Keratinocyte (primary cell): ENCODE measurements around the gene CDH22. TPM values are rescaled to one million over a fixed set of nuclear protein-coding genes. Genes with fewer than 3 reads are reported as not detected.

Experiments used
- DNase-seq: peaks from one replicate; pipeline ENCODE4 v3.0.0-alpha.2; 2011; ENCODE audit warnings: low read depth, missing footprints, low spot score
- FAIRE-seq: peaks from 2 replicates; lab custom pipeline; 2011; peaks lifted over from hg19 to GRCh38; lab: Jason Lieb, UNC
- H2AFZ ChIP-seq: 2 replicates; pipeline ENCODE4 v1.6.0; 2012; ENCODE audit warnings: low read length, control low read depth, inconsistent platforms; ENCODE audit not compliant: control insufficient read depth
- H3K27ac ChIP-seq: 2 replicates; pipeline ENCODE4 v1.5.1; 2011; ENCODE audit warnings: low read length; ENCODE audit not compliant: control insufficient read depth, insufficient read depth
- H3K27me3 ChIP-seq: 3 replicates; pipeline ENCODE4 v1.6.0; 2011; ENCODE audit warnings: low read length; ENCODE audit not compliant: control insufficient read depth, insufficient read depth; ENCODE audit errors: extremely low read depth
- H3K36me3 ChIP-seq, 2 experiments: 2 replicates in 1 of 2; 3 replicates in 1 of 2; pipeline ENCODE4 v1.5.1; 2011; ENCODE audit warnings: low read length in 2 of 2, mild to moderate bottlenecking in 1 of 2; ENCODE audit not compliant: control insufficient read depth in 2 of 2, insufficient read depth in 2 of 2; ENCODE audit errors: extremely low read depth in 1 of 2
- H3K4me1 ChIP-seq: 3 replicates; pipeline ENCODE4 v1.5.1; 2011; ENCODE audit warnings: low read length; ENCODE audit not compliant: control insufficient read depth, insufficient read depth; ENCODE audit errors: extremely low read depth
- H3K4me2 ChIP-seq: 3 replicates; pipeline ENCODE4 v1.6.0; 2011; ENCODE audit warnings: low read depth, low read length; ENCODE audit not compliant: control insufficient read depth, insufficient read depth; ENCODE audit errors: extremely low read depth
- H3K4me3 ChIP-seq, 3 experiments: fragments of 200-600 bp in 1 of 3; sonication (generic) in 1 of 3; 2 replicates in 2 of 3; 3 replicates in 1 of 3; pipeline ENCODE4 v1.5.1; 2011 to 2016; ENCODE audit warnings: low read length in 3 of 3, mild to moderate bottlenecking in 3 of 3, control low read depth in 2 of 3, inconsistent platforms in 1 of 3, low read depth in 1 of 3, mixed read lengths in 1 of 3, mixed run types in 1 of 3, moderate library complexity in 1 of 3; ENCODE audit not compliant: control insufficient read depth in 2 of 3, insufficient read depth in 2 of 3; ENCODE audit errors: extremely low read depth in 1 of 3
- H3K79me2 ChIP-seq: 2 replicates; pipeline ENCODE4 v1.6.0; 2012; ENCODE audit warnings: low read length; ENCODE audit not compliant: control insufficient read depth, insufficient read depth
- H3K9ac ChIP-seq: 3 replicates; pipeline ENCODE4 v1.6.0; 2011; ENCODE audit warnings: low read length; ENCODE audit not compliant: control insufficient read depth, insufficient read depth; ENCODE audit errors: extremely low read depth
- H3K9me1 ChIP-seq: 3 replicates; pipeline ENCODE4 v1.6.0; 2011; ENCODE audit warnings: low read length; ENCODE audit not compliant: control insufficient read depth, insufficient read depth; ENCODE audit errors: extremely low read depth
- H3K9me3 ChIP-seq: 2 replicates; pipeline ENCODE4 v1.5.1; 2012; ENCODE audit warnings: low read depth, low read length; ENCODE audit not compliant: control insufficient read depth
- H4K20me1 ChIP-seq: 3 replicates; pipeline ENCODE4 v1.6.0; 2011; ENCODE audit warnings: low read length; ENCODE audit not compliant: control insufficient read depth, insufficient read depth; ENCODE audit errors: extremely low read depth
- EZH2 ChIP-seq: IDR thresholded peaks from one replicate; pipeline ENCODE4 v1.6.1; 2012; ENCODE audit warnings: inconsistent platforms, mild to moderate bottlenecking, low read length, moderate library complexity
- dilution Hi-C: fragments of 300-500 bp; cut with MboI; formaldehyde crosslinking; loops from one replicate; pipeline ENCODE4 v1.7.0; 2020; ENCODE audit warnings: low sequenced_read_pairs; ENCODE audit not compliant: extremely low pct_ligation_motif_present
- polyA plus RNA-seq, 5 experiments: library from polyadenylated mRNA; depleted of rRNA in 3 of 5; stranded (reverse) in 3 of 5; stranded (forward) in 1 of 5; unstranded in 1 of 5; fragments of >200 nt; gene quantifications; 1 replicate in 1 of 5; 2 replicates in 3 of 5; 3 replicates in 1 of 5; pipeline versions ENCODE4 v1.2.1 to v1.2.3, GENCODE V29; 2011 to 2012; ENCODE audit warnings: missing spikeins in 2 of 5, low read depth in 1 of 5, low replicate concordance in 1 of 5
- TF ChIP-seq, protein P1 (sequence below), 3 experiments: IDR thresholded peaks in 1 of 3; conservative IDR thresholded peaks in 1 of 3; optimal IDR thresholded peaks in 1 of 3; 2 replicates in 2 of 3; 3 replicates in 1 of 3; pipeline versions ENCODE3 to v1.5.1; 2011; ENCODE audit warnings: low read length in 3 of 3, mild to moderate bottlenecking in 3 of 3, moderate library complexity in 2 of 3, control low read depth in 1 of 3, inconsistent platforms in 1 of 3; ENCODE audit not compliant: insufficient read depth in 2 of 3; ENCODE audit errors: extremely low read depth in 1 of 3

The CDH22 gene
- polyA plus RNA-seq, 1 donor (not counting 4 experiments of a cell fraction or from before 2014, with no cell fraction given), result not detected

GRCh38 chr20:46126440-46127056 is 181.8 kb downstream of the CDH22 start:
- H3K9me1 ChIP-seq, result no peaks in the 10 kb centered on the region
- no peak overlapping the region for H3K4me2 ChIP-seq
- FAIRE-seq (no peak), DNase-seq (no peak)
- H3K27ac ChIP-seq, result no peak overlapping the region
- no peak overlapping the region for H3K4me3 ChIP-seq
- H3K9ac ChIP-seq, result no peak overlapping the region
- dilution Hi-C loops, result loop anchor here (25.0 kb wide), 1 partner anchor 311 kb away; no protein-coding TSS in a partner anchor
- H3K36me3 ChIP-seq, result peaks cover 1 to 3% of the 10 kb centered on the region in 2 experiments
- H2AFZ ChIP-seq, result no peak overlapping the region
- H3K4me1 ChIP-seq, result peaks cover 4% of the 10 kb centered on the region
- TF ChIP-seq, protein P1, sequence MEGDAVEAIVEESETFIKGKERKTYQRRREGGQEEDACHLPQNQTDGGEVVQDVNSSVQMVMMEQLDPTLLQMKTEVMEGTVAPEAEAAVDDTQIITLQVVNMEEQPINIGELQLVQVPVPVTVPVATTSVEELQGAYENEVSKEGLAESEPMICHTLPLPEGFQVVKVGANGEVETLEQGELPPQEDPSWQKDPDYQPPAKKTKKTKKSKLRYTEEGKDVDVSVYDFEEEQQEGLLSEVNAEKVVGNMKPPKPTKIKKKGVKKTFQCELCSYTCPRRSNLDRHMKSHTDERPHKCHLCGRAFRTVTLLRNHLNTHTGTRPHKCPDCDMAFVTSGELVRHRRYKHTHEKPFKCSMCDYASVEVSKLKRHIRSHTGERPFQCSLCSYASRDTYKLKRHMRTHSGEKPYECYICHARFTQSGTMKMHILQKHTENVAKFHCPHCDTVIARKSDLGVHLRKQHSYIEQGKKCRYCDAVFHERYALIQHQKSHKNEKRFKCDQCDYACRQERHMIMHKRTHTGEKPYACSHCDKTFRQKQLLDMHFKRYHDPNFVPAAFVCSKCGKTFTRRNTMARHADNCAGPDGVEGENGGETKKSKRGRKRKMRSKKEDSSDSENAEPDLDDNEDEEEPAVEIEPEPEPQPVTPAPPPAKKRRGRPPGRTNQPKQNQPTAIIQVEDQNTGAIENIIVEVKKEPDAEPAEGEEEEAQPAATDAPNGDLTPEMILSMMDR (optimal IDR thresholded peaks at IDR 0.05 in 1 of 3, IDR thresholded peaks at IDR 0.05 in 1 of 3, conservative IDR thresholded peaks at IDR 0.05 in 1 of 3; ENCODE audit: extremely low read depth in 1 of 3, insufficient read depth in 2 of 3, low read length in 3 of 3), result no peak
- TF ChIP-seq EZH2, result no peak
- no peaks in the 10 kb centered on the region for H4K20me1 ChIP-seq
- H3K27me3 ChIP-seq, result peaks cover 10% of the 10 kb centered on the region
- H3K79me2 ChIP-seq, result no peaks in the 10 kb centered on the region
- H3K9me3 ChIP-seq, result no peaks in the 10 kb centered on the region

Other genes starting within 250 kb of the CDH22 start
- 12.8 to 23.9 TPM (median 17.6 TPM) in 3 replicates for gene NCOA5, start 218.5 kb downstream of the CDH22 start, polyA plus RNA-seq
- gene CD40, start 190.2 kb downstream of the CDH22 start, polyA plus RNA-seq, result 13.4 to 16.7 TPM (median 16.4 TPM) in 3 replicates
- gene ELMO2, start 98.1 kb upstream of the CDH22 start, polyA plus RNA-seq, result 28.5 to 37.0 TPM (median 32.4 TPM) in 3 replicates
- gene ZNF334, start 205.1 kb upstream of the CDH22 start, polyA plus RNA-seq, result 0.63 to 1.3 TPM (median 1.1 TPM) in 3 replicates
- not detected in 3 replicates for gene OCSTAMP, start 242.2 kb upstream of the CDH22 start, polyA plus RNA-seq